Astrocyte (in vitro differentiated cells and primary cell): ENCODE data around the gene BCAR3.

ENCODE experiments used
- EZH2 ChIP-seq: IDR thresholded peaks from 2 replicates; pipeline ENCODE4 v1.6.1; 2012; ENCODE audit warnings: mild to moderate bottlenecking, low read length, inconsistent platforms; ENCODE audit not compliant: insufficient read depth
- TF ChIP-seq, protein P1 (sequence below): IDR thresholded peaks from 2 replicates; pipeline ENCODE4 v1.5.1; 2011; ENCODE audit warnings: low read depth, mild to moderate bottlenecking, inconsistent platforms, low read length, moderate library complexity; ENCODE audit not compliant: insufficient read depth

DNA sequence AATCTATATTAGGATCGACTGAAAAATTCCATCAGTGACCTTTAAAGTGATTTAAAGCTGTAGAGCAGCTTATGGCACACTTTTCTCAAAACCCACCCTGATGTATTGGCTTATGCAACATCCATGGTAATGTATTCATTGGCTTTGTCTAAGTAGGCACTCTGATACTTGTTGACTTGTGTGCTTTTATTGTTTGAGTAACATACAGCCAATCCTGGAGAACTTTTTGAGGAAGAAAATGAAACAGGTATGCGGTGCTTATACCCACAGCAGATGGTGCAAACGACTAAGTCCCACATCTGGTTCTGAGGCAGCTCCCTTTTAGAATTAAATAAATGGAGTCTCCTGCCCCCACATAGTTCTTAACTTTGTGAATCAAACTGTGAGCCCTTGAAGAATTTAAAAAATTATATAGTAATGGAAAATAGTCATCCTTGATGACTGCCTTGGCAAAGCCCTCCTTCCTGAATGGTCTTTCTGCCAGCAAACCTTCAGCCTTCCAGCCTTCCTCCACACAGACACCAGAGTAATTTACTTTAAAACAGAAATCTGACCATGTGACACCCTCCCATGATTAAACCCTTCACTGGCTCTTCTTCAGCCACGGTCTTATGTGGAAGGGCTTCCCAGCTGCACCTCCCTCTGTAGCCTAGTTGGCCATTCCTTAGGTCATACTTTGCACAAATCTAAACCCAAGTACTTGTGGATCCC lies 116.0 kb downstream of the BCAR3 start:
- TF ChIP-seq, protein P1, sequence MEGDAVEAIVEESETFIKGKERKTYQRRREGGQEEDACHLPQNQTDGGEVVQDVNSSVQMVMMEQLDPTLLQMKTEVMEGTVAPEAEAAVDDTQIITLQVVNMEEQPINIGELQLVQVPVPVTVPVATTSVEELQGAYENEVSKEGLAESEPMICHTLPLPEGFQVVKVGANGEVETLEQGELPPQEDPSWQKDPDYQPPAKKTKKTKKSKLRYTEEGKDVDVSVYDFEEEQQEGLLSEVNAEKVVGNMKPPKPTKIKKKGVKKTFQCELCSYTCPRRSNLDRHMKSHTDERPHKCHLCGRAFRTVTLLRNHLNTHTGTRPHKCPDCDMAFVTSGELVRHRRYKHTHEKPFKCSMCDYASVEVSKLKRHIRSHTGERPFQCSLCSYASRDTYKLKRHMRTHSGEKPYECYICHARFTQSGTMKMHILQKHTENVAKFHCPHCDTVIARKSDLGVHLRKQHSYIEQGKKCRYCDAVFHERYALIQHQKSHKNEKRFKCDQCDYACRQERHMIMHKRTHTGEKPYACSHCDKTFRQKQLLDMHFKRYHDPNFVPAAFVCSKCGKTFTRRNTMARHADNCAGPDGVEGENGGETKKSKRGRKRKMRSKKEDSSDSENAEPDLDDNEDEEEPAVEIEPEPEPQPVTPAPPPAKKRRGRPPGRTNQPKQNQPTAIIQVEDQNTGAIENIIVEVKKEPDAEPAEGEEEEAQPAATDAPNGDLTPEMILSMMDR: no peak
- no peak for TF ChIP-seq EZH2
